Activated CD8-positive, alpha-beta memory T cell treated with anti-CD3 and anti-CD28 coated beads, Interleukin-2, amount 50 U/mL, for 4 hours (primary cell): ENCODE measurements around the gene ITGAX.

Experiments
- DNase-seq: peaks from one replicate; pipeline ENCODE4 v3.0.0-alpha.2; 2020

ITGAX gene

DNA sequence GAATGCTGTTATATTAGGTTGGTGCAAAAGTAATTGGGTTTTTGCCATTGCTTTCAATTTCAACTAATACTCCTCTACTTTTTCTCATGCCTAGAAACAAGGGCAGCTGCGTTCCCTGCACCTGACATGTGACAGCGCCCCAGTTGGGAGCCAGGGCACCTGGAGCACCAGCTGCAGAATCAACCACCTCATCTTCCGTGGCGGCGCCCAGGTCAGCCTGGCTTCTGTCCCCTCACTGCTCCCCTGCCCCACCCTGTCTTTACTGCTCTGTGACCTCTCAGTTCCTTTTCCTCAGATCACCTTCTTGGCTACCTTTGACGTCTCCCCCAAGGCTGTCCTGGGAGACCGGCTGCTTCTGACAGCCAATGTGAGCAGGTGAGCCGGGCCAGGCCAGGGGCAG, 21.7 kb downstream of the ITGAX start:
- DNase-seq = no peak

DNA sequence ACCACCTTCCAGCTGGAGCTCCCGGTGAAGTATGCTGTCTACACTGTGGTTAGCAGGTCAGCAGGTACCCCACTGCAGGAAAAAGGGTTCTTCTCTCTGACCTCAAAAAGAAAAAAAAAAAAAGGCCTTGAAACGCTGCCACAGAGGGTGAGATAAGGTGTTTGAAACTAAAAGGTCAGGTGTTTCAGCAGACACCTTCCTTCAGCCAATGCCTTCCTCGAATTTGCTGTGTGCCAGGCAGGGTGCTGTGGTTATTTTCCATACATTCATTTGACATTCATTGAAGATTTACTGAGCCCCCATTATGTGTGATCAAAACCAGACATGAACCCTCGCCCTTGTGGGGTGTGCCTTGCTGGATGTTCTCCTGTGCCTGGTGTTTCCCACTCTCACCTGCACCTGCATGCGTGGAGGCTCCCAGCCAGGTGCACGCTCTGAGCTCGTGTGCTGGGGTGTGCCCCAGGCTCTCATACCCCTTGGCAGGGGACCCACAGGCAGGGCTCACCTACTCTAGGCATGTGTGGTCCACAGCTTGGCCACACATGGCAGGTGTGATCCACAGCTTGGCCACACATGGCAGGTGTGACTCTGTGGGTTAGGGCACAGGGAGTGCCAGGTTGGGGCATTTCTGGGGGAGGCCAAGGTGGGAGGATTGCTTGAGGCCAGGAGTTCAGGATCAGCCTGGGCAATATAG, 22.4 kb downstream of the ITGAX start:
- no peak for DNase-seq

DNA sequence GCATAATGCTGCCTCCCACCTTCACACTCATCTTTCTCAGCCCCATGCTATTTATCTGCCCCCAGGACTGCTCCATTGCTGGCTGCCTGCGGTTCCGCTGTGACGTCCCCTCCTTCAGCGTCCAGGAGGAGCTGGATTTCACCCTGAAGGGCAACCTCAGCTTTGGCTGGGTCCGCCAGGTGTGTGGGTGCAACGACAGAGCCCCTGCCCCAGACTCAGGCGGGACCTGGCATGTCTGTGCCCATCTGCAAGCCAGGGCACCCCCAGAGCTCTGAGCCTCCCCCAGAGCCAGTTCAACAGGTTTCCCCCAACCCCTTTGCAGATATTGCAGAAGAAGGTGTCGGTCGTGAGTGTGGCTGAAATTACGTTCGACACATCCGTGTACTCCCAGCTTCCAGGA, 25.2 kb downstream of the ITGAX start:
- no peak for DNase-seq

DNA sequence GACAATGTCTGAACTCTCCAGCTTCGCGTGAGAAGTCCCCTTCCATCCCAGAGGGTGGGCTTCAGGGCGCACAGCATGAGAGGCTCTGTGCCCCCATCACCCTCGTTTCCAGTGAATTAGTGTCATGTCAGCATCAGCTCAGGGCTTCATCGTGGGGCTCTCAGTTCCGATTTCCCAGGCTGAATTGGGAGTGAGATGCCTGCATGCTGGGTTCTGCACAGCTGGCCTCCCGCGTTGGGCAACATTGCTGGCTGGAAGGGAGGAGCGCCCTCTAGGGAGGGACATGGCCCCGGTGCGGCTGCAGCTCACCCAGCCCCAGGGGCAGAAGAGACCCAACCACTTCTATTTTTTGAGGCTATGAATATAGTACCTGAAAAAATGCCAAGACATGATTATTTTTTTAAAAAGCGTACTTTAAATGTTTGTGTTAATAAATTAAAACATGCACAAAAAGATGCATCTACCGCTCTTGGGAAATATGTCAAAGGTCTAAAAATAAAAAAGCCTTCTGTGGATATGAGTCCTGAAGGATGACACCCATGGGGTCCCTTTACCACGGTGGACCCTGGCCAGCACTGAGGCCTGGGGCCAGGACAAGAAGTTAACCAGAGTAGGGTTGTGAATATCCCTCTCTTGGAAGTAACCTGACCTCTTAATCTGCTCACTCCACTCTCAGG, 27.6 kb downstream of the ITGAX start:
- DNase-seq = peak; percentile 63

DNA sequence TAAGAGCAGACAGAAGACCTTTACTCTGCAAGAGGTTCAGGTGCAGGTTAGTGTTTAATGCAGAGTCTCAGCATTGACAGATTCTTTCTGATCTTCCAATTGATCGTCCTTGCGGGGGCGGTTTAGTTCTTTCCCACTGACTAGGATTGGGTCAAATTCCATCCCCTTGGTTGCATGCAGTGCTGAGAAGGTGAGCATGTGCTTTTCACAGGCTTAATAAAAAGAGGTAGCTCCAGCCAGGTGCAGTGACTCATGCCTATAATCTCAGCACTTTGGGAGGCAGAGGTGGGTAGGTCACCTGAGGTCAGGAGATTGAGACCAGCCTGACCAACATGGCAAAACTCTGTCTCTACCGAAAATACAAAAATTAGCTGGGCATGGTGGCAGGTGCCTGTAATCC, 30.7 kb downstream of the ITGAX start:
- no peak for DNase-seq

DNA sequence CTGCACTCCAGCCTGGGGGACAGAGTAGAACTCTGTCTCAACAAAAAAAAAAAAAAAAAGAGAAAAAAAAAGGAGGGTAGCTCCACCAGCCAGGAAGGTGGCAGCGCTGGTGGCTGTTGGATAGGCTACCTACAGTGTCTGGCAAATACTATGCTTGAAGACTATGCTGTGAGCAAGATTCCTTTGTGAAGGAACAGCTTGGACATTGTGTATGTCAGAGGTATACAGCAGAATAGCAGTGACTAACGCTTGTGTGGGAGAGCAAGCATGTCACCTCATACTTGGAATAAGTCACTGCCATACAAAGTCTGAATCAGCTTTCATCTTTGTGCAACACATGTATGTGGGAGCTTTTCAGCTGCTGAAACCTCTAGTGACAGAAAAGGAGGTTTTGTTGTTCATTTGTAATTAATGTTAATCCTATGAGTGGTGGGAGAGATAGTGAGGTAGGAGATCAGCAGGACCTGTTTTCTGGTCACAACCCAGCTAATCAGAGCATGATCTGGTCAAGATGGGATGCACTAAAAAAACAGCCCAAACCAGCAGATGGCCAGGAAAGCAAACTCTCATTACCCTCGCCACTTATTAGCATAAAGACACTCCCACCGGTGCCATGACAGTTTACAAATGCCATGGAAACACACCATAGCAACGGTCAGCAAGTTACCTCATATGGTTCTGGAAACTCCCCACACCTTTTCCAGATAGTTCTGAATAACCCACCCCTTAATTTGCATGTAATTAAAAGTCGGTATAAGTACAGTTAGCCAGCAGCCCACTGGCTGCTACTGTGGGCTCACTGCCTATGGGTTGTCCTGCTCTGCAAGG, 31.4 kb downstream of the ITGAX start:
- DNase-seq = no peak

DNA sequence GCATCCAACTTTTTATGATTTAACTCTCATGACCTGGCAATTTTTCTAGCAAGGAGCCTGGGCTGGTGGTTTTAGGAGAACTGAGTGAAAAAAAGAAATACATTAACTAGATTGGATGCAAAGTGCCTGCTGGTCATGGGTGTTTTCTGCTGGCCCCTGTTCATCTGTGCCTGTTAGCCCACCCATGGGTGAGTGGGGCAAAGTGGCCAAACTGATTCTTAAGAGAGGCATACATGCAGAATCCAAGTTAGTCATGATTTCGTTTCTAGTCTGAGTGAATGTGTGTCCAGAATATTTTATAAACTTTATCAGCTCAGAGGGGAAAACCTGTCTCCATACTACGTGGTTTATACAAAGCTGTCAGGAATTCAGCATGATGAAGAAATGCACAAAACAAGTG, 33.6 kb downstream of the ITGAX start:
- DNase-seq = no peak

DNA sequence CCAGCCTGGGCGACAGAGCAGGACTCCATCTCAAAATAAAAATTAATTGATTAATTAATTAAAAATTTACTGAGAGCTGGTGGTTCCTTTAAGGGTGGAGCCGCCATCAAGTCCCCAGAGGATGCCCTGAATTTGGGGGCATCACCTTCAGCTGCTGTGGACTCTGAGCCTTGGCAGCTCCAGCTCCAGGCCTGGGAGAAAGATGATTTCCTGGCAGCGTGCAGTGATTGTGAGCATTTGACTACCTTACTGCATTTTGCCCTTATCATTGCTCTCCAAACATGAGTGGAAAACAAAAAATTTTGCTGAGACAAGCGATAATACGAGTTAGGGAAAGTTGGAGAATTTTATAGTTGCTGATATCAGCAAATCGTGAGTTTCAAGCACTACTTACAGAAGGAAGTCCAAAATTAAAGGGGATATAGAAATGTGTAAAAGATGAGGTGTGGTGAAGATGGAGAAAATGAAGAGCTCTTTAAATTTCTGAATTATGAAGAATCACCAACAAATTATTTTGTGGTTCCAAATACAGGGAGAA, 35.6 kb downstream of the ITGAX start:
- DNase-seq = no peak

DNA sequence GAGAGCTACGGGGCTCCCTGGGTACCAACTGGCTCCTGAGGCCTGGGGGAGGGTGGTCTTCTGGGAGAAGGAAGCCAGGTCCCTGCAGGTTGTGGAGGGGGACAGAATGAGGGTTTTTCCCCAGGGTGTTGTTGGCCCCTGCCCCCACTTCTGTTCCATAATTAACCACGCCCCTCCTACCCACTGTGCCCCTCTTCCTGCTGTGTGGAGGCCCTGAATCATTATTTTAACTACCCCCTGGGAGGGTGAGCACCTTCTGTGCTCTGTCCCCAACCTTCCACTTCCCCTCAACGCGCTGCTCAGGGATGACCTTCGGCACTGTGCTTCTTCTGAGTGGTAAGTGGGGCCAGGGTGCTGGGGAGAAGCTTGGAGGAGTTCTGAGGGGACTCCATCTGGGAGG, 38.1 kb downstream of the ITGAX start, which contains the start of gene ITGAD:
Gene ITGAD (plus strand): TSS at position 280 of the 400 bp plus-strand sequence. CDS start 26 bp downstream, at position 306.
- no peak for DNase-seq

DNA sequence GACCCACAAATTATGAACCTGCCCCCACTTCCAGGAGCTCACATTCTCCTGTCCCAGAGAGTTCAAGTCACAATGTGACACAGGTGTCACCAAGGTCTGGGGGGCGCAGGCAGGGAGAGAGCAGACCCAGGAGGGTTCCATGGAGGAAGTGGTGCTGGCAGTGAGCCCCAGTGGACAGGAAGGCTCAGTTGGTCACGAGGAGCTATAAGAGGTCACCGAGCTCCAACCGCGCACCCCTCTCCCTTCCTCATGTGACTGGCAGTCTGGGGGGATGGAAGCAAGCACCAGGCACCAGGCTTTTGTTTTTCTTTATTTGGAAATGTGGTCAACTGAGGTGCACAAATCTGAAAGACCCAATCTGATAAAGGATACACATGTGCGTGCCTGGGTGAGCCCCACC, 40.7 kb downstream of the ITGAX start:
- DNase-seq = no peak

DNA sequence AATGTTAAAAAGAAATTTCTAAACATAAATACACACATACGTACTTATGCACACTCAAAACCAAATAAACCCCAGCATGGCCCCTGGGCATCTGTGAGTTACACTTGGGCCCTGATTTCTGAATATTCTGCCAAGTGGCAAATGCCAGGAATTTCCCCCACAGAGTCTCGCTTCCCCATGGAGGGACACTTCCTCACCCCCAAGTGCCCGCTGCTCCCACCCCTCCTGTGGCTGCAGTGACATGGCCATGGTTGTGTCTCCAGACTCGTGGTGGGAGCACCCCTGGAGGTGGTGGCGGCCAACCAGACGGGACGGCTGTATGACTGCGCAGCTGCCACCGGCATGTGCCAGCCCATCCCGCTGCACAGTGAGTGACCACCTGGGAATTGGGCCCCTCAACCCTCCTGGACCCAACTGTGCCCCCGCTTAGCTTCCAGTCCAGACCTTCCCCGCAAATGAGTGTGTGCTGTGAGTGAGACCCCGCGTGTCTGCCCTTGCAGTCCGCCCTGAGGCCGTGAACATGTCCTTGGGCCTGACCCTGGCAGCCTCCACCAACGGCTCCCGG, 42.2 kb downstream of the ITGAX start:
- no peak for DNase-seq

DNA sequence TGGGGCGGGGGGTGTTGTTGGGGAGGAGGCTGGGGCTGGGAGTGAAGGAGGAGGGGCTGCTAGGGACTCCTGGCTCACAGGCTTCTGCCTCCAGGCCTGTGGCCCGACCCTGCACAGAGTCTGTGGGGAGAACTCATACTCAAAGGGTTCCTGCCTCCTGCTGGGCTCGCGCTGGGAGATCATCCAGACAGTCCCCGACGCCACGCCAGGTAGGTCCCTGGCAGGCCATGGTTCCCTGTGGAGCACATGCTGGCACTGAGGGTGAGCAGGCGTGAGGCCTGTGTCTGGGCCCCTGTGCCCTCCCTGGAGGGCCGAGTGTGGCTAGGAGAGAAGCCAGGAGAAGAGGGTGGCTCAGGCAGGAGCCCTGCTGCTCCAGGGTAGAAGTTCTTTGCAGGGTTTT, 42.7 kb downstream of the ITGAX start:
- no peak for DNase-seq

DNA sequence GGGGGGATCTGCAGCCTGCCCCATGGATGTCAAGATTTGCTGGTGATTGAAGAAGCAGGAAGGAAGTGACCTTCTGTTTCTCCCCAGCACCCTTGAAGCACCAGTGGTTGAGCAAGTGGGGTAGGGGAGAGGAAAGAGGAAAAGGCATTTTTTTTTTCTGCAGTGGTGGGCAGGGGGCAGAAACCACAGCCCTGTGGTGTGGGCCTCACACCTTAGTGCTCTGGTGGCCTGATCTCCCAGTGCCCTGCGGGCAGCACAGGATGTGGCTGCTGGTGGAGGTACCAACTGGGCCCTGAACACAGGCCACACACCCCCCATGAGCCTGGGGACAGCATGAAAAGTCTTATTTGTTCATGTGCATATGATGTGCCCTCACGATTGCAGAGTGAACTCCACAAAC, 45.2 kb downstream of the ITGAX start:
- DNase-seq = no peak

DNA sequence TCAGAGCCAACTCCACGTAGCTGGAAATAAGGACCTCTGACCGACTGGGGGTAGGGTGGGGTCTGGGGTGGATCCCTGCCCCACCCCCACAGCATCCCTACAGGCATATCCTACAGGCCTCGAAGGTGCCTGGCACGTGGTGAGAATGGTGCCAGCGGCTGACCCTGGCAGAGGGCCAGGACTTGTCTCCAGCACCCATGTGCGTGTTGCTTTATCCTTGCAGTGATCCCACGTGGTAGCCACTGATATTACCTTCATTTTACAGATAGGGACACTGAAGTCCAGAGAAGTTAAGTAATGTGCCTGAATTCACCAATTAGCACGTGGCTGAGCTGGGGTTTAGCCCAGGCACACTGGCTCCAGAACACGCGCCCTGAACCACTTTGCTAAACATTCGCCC, 46.5 kb downstream of the ITGAX start:
- DNase-seq = no peak

DNA sequence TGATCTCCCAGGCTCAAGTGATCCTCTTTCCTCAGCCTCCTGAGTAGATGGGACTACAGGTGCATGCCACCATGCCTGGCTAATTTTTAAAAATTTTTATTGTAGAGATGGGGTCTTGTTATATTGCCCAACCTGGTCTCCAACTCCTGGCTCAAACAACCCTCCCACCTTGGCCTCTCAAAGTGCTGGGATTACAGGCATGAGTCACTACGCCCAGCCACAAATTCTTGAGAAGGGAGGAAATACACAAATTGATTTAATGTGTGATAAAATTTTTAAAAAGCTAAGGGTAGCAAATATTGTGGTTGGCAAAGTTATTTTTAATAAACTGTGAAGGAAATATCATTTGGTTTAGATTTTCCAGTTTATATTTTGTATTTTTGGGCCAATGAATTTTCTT, 47.7 kb downstream of the ITGAX start:
- DNase-seq = no peak

DNA sequence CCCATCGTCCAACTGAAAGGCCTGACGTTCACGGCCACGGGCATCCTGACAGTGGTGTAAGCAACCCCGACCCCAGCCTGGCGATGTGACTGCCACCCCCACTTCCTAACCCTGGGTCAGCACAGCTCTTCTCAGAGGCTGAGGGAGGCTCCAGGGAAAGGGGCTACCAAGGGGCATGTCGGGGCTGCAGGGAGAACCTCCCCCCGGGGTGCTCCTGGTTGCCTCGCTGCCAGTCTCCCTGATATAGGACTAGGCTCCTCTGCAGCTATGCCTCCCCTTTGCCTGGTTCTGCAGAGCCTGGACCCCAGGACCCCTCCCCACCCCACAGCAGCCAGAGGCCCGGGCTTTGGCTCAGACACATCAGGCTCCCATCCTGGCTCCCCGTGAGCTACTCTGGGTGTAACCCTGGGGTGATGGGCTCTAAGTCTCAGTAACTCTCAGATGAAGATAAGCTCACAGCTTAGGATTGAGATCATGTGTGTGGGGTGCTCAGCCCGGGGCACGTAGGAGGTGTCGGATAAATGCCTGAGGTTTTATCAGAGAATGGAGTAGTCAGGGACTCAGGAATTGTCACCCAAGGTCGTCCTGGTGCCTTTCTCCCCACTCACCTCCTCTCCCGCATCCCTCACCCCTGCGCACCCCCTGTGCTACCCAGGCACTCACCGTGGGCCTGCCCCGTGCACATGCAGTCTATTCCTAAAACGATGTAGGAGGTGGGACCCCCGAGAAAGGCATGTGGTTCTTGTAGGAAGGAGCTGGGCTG, 48.8 kb downstream of the ITGAX start:
- no peak for DNase-seq

DNA sequence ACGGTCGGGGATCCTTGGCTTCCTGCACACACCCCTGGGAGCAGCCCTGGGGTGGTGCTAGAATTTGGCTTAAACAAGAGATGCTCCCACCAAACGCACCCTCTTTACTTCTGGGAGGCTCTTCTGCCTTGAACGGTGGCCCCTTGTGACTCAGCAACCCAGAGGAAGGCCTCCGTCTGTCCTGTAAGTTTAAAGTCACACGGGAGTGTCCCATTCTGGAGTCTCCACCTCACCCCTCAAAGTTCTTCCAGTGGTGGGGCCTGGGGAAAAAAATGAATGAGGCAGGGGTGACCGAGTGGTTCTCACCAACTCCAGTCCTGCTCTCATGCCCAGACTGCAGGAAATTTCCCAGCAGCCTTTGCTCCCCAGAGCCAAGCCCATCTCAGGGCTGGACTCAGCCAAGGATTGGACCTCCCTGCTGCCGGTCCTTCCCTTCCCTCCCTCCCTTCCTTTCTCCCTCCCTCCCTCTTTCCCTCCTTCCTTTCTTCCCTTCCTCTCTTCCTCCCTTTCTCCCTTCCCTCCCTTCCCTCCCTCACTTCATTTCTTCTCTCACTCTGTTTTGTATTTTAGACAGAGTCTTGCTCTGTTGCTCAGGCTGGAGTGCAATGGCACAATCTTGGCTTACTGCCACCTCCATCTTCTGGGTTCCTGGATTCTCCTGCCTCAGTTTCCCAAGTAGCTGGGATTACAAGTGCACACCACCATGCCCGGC, 49.5 kb downstream of the ITGAX start:
- no peak for DNase-seq

DNA sequence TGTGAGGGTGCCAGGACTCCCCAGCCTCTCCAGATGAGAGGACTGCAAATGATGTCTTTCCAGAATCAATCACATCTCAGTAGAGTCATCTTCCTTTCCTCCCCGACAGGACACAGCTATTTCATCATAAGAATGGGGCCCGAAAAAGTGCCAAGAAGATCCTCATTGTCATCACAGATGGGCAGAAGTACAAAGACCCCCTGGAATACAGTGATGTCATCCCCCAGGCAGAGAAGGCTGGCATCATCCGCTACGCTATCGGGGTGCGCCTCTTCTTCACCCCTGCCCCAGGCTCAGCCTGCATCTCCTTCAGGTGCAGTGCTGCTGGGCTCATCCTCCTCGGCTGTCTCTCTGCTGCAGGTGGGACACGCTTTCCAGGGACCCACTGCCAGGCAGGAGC, 52.4 kb downstream of the ITGAX start:
- no peak for DNase-seq

DNA sequence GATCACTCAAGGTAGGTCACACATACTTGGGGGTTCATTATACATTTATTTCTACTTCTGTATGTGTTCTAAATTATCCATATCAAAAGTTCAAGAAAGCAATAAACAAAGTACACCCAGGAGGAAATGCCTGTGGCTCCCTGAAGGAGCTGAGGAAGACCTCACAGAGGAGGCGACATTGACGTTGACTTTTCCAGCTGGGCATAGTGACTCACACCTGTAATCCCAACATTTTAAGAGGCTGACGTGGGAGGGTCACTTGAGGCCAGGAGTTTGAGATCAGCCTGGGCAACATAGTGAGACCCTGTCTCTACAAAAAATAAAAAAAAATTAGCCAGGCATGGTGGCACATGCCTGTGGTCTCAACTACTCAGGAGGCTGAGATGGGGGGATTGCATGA, 54.5 kb downstream of the ITGAX start:
- DNase-seq = no peak

DNA sequence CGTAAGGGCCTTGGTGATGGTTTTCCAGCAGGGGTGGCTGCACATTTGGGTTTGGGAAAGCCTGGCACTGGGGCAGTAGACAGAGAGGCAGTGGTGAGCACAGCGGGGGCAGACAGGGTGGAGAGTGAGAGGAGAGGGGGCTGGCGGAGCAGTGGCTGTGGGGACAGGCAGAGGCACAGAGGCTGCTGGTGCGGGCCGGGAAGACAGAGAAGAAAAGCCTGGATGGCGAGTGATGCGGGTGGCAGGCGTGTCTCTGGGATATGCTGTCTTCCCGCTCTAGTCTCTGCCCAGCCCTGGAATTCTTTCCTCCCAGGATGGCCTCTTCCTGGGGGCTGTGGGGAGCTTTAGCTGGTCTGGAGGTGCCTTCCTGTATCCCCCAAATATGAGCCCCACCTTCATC, 55.1 kb downstream of the ITGAX start:
- no peak for DNase-seq

DNA sequence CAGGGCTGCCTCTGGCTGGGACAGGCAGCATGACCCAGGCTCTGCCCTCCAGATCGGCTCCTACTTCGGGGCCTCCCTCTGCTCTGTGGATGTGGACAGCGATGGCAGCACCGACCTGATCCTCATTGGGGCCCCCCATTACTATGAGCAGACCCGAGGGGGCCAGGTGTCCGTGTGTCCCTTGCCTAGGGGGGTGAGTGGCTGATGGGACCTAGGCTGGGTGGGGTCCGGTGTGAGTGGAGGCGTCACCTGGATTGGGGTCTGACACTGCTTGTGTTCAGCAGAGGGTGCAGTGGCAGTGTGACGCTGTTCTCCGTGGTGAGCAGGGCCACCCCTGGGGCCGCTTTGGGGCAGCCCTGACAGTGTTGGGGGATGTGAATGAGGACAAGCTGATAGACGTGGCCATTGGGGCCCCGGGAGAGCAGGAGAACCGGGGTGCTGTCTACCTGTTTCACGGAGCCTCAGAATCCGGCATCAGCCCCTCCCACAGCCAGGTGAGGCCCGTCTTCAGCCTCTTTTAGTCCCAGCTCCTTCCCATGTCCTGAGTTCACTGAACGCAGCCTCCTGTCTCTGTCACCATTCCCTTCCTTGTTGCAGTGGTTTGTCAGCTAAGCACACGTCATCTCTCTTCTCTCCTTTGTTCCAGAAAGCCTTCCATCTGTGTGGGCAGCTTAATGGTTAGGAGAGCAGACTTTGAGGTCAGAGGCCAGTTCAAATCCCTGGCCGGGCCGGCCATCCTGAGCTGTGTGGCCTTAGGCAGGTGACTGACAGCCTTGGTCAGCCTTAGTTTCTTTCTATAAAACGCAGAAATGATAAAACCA, 56.3 kb downstream of the ITGAX start:
- DNase-seq = no peak
